H1 (cell line): Measurements from ENCODE around the gene NBDY. TPM values are rescaled to one million over a fixed set of nuclear protein-coding genes. Genes with fewer than 3 reads are reported as not detected.

ENCODE experiments used
- BACH1 ChIP-seq: IDR thresholded peaks from 2 replicates; pipeline ENCODE4 v1.6.1; 2012; ENCODE audit warnings: low read length, improper control_type of control experiment
- CBX5 ChIP-seq: fragments of 300-800, 300-1000 bp; sonication (generic); IDR thresholded peaks from 2 replicates; pipeline ENCODE4 v1.7.1; 2016; ENCODE audit warnings: antibody characterized with exemption, low read length, low read depth
- EZH2 ChIP-seq: fragments of 200-600 bp; sonication (generic); IDR thresholded peaks from 2 replicates; pipeline ENCODE4 v1.7.1; 2012; ENCODE audit warnings: low read depth, mild to moderate bottlenecking, moderate library complexity, low read length, inconsistent platforms; ENCODE audit not compliant: severe bottlenecking
- PHF8 ChIP-seq: fragments of 200-600 bp; sonication (generic); conservative IDR thresholded peaks from 2 replicates; pipeline ENCODE4 v1.7.1; 2012; ENCODE audit warnings: low read depth, mild to moderate bottlenecking, inconsistent platforms, low read length, moderate library complexity
- RNF2 ChIP-seq: fragments of 200-900, 300-1000 bp; sonication (generic); IDR thresholded peaks from 2 replicates; pipeline ENCODE4 v1.7.1; 2016; ENCODE audit warnings: borderline replicate concordance, low read depth, mild to moderate bottlenecking, antibody characterized with exemption, low read length; ENCODE audit not compliant: poor library complexity, severe bottlenecking; ENCODE audit errors: missing control alignments
- TEAD4 ChIP-seq: IDR thresholded peaks from 2 replicates; pipeline ENCODE4 v1.6.1; 2012; ENCODE audit warnings: low read depth, low read length, inconsistent platforms, mixed read lengths
- polyA plus RNA-seq, 7 experiments: library from polyadenylated mRNA; depleted of rRNA in 3 of 7; stranded (reverse) in 5 of 7; unstranded in 2 of 7; fragments of >200 nt in 5 of 7; fragments of 200-250 nt in 2 of 7; gene quantifications; 1 replicate in 5 of 7; 2 replicates in 1 of 7; 4 replicates in 1 of 7; pipeline versions ENCODE4 v1.2.1 to v1.2.3, GENCODE V29; 2011 to 2013; ENCODE audit warnings: missing spikeins in 2 of 7, mixed read lengths in 2 of 7
- total RNA-seq: library from RNA; stranded (reverse); fragmentation: NEBNext Ultra II Directional; extraction: Animal tissue kit (Norgen Biotek cat#: 25700); gene quantifications from 2 replicates; pipeline ENCODE4 v1.2.1, GENCODE V29; 2021
- TF ChIP-seq, protein P1 (sequence below): fragments of 300-600 bp; sonication (generic); IDR thresholded peaks from 2 replicates; pipeline ENCODE4 v1.7.1; 2012; ENCODE audit warnings: low read length, moderate library complexity, mild to moderate bottlenecking, inconsistent platforms; ENCODE audit not compliant: insufficient replicate concordance

NBDY gene
- total and polyA plus RNA-seq, 2 of the 8 experiments (the other 6 are each of a cell fraction or from before 2014, with no cell fraction given) = 42.3 to 57.8 TPM

DNA sequence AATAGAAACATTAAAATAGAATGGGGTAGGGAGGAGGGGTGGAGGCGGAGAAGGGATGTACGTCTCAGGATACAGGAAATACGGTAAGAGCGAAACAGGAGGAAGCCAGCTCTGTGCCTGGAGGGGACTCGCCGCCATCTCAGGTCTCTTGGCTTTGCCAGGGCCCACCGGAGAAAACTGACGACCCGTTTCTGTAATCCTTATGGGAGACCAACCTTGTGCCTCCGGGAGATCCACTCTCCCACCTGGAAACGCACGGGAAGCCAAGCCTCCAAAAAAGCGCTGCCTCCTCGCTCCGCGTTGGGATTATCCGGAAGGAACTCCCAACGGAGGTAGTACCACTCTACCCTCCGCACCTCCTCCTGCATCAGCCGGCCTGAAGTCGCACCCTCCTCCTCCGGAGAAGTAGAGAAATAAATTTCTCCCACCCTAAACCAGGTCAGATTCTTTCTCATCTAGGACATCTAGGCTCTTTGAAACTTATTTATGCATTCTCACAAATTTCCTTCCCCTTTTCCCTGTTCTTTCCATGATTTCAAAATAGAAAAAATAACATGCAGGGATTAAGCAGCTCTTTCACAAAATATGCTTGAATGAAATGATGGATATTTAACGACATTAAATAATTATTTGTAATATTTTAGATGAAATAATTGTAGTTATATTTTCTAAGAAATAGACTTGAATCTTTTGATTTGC lies at the start of gene NBDY (continued):
- TF ChIP-seq, protein P1, sequence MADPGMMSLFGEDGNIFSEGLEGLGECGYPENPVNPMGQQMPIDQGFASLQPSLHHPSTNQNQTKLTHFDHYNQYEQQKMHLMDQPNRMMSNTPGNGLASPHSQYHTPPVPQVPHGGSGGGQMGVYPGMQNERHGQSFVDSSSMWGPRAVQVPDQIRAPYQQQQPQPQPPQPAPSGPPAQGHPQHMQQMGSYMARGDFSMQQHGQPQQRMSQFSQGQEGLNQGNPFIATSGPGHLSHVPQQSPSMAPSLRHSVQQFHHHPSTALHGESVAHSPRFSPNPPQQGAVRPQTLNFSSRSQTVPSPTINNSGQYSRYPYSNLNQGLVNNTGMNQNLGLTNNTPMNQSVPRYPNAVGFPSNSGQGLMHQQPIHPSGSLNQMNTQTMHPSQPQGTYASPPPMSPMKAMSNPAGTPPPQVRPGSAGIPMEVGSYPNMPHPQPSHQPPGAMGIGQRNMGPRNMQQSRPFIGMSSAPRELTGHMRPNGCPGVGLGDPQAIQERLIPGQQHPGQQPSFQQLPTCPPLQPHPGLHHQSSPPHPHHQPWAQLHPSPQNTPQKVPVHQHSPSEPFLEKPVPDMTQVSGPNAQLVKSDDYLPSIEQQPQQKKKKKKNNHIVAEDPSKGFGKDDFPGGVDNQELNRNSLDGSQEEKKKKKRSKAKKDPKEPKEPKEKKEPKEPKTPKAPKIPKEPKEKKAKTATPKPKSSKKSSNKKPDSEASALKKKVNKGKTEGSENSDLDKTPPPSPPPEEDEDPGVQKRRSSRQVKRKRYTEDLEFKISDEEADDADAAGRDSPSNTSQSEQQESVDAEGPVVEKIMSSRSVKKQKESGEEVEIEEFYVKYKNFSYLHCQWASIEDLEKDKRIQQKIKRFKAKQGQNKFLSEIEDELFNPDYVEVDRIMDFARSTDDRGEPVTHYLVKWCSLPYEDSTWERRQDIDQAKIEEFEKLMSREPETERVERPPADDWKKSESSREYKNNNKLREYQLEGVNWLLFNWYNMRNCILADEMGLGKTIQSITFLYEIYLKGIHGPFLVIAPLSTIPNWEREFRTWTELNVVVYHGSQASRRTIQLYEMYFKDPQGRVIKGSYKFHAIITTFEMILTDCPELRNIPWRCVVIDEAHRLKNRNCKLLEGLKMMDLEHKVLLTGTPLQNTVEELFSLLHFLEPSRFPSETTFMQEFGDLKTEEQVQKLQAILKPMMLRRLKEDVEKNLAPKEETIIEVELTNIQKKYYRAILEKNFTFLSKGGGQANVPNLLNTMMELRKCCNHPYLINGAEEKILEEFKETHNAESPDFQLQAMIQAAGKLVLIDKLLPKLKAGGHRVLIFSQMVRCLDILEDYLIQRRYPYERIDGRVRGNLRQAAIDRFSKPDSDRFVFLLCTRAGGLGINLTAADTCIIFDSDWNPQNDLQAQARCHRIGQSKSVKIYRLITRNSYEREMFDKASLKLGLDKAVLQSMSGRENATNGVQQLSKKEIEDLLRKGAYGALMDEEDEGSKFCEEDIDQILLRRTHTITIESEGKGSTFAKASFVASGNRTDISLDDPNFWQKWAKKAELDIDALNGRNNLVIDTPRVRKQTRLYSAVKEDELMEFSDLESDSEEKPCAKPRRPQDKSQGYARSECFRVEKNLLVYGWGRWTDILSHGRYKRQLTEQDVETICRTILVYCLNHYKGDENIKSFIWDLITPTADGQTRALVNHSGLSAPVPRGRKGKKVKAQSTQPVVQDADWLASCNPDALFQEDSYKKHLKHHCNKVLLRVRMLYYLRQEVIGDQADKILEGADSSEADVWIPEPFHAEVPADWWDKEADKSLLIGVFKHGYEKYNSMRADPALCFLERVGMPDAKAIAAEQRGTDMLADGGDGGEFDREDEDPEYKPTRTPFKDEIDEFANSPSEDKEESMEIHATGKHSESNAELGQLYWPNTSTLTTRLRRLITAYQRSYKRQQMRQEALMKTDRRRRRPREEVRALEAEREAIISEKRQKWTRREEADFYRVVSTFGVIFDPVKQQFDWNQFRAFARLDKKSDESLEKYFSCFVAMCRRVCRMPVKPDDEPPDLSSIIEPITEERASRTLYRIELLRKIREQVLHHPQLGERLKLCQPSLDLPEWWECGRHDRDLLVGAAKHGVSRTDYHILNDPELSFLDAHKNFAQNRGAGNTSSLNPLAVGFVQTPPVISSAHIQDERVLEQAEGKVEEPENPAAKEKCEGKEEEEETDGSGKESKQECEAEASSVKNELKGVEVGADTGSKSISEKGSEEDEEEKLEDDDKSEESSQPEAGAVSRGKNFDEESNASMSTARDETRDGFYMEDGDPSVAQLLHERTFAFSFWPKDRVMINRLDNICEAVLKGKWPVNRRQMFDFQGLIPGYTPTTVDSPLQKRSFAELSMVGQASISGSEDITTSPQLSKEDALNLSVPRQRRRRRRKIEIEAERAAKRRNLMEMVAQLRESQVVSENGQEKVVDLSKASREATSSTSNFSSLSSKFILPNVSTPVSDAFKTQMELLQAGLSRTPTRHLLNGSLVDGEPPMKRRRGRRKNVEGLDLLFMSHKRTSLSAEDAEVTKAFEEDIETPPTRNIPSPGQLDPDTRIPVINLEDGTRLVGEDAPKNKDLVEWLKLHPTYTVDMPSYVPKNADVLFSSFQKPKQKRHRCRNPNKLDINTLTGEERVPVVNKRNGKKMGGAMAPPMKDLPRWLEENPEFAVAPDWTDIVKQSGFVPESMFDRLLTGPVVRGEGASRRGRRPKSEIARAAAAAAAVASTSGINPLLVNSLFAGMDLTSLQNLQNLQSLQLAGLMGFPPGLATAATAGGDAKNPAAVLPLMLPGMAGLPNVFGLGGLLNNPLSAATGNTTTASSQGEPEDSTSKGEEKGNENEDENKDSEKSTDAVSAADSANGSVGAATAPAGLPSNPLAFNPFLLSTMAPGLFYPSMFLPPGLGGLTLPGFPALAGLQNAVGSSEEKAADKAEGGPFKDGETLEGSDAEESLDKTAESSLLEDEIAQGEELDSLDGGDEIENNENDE = peak; percentile 95
- TF ChIP-seq EZH2 (no peak), TEAD4 (no peak), BACH1 (no peak), RNF2 (no peak), CBX5 (no peak), PHF8 (peak; percentile 61)
